CD14-positive monocyte (primary cell): ENCODE measurements around the gene NKX6-2. TPM values are rescaled to one million over a fixed set of nuclear protein-coding genes. Genes with fewer than 3 reads are reported as not detected.

Experiments
- DNase-seq, 3 donors: peaks; one replicate each; pipeline ENCODE4 v3.0.0-alpha.2; 2011 to 2022
- H2AFZ ChIP-seq: 2 replicates; pipeline ENCODE4 v1.6.0; 2012; ENCODE audit warnings: mild to moderate bottlenecking, low read depth, low read length, inconsistent platforms; ENCODE audit not compliant: insufficient read depth, poor library complexity, severe bottlenecking
- H3K27ac ChIP-seq, 2 donors: 1 replicate in 1 of 2; 2 replicates in 1 of 2; pipeline ENCODE4 v1.5.1; 2012 to 2013; ENCODE audit warnings: low read length in 2 of 2, control low read depth in 1 of 2, inconsistent platforms in 1 of 2, low read depth in 1 of 2, mild to moderate bottlenecking in 1 of 2
- H3K27me3 ChIP-seq, 2 donors: one replicate each; pipeline versions ENCODE4 v1.6.0 to v1.6.1; 2011 to 2013; ENCODE audit warnings: low read length in 2 of 2; ENCODE audit not compliant: control insufficient read depth in 2 of 2, insufficient read depth in 2 of 2
- H3K36me3 ChIP-seq, 2 donors: replicated peaks in 1 of 2; 1 replicate in 1 of 2; 2 replicates in 1 of 2; pipeline versions ENCODE4 v1.5.1 to v1.6.1; 2012 to 2013; ENCODE audit warnings: low read length in 2 of 2, control low read depth in 1 of 2, inconsistent platforms in 1 of 2, mild to moderate bottlenecking in 1 of 2; ENCODE audit not compliant: insufficient read depth in 2 of 2, control insufficient read depth in 1 of 2
- H3K4me1 ChIP-seq, 2 donors: 1 replicate in 1 of 2; 2 replicates in 1 of 2; pipeline versions ENCODE4 v1.5.1 to v1.6.1; 2012 to 2013; ENCODE audit warnings: low read length in 2 of 2, control low read depth in 1 of 2, inconsistent platforms in 1 of 2, mild to moderate bottlenecking in 1 of 2, moderate library complexity in 1 of 2; ENCODE audit not compliant: insufficient read depth in 2 of 2, control insufficient read depth in 1 of 2
- H3K4me2 ChIP-seq: replicated peaks from 2 replicates; pipeline ENCODE3; 2012; ENCODE audit warnings: low read length, moderate library complexity, mild to moderate bottlenecking; ENCODE audit not compliant: poor library complexity, severe bottlenecking; ENCODE audit errors: extremely low read depth
- H3K4me3 ChIP-seq, 3 experiments: fragments of 200-600 bp in 1 of 3; sonication (generic) in 1 of 3; replicated peaks in 1 of 3; 1 replicate in 2 of 3; 2 replicates in 1 of 3; pipeline ENCODE4 v1.5.1; 2011 to 2013; ENCODE audit warnings: low read length in 3 of 3, mild to moderate bottlenecking in 3 of 3, control low read depth in 2 of 3, low read depth in 2 of 3, inconsistent platforms in 1 of 3, moderate library complexity in 1 of 3
- H3K79me2 ChIP-seq: 2 replicates; pipeline ENCODE4 v1.6.0; 2012; ENCODE audit warnings: mild to moderate bottlenecking, control low read depth, inconsistent platforms, low read length, moderate library complexity; ENCODE audit not compliant: insufficient read depth
- H3K9ac ChIP-seq: 2 replicates; pipeline ENCODE4 v1.6.0; 2017; ENCODE audit warnings: low read length, mild to moderate bottlenecking; ENCODE audit not compliant: insufficient read depth, poor library complexity, severe bottlenecking
- H3K9me3 ChIP-seq, 2 donors: replicated peaks in 1 of 2; 1 replicate in 1 of 2; 2 replicates in 1 of 2; pipeline versions ENCODE4 v1.5.1 to v1.6.1; 2012 to 2013; ENCODE audit warnings: low read length in 2 of 2, control low read depth in 1 of 2; ENCODE audit not compliant: control insufficient read depth in 1 of 2, insufficient read depth in 1 of 2
- H4K20me1 ChIP-seq: 2 replicates; pipeline ENCODE4 v1.6.0; 2012; ENCODE audit warnings: mild to moderate bottlenecking, low read length, control low read depth, moderate library complexity; ENCODE audit not compliant: insufficient read depth
- H3K27ac Mint-ChIP-seq, 7 donors: one replicate each; pipeline ENCODE4 v1.8.0; 2020; ENCODE audit warnings: mild to moderate bottlenecking in 7 of 7, mixed read lengths in 7 of 7, moderate library complexity in 6 of 7, inconsistent platforms in 2 of 7
- H3K27me3 Mint-ChIP-seq, 3 donors: one replicate each; pipeline ENCODE4 v1.8.0; 2021 to 2022; ENCODE audit warnings: low read depth in 3 of 3, mild to moderate bottlenecking in 3 of 3, mixed read lengths in 3 of 3, moderate library complexity in 3 of 3, inconsistent platforms in 1 of 3
- H3K36me3 Mint-ChIP-seq, 2 donors: one replicate each; pipeline ENCODE4 v1.8.0; 2020; ENCODE audit warnings: mixed read lengths in 2 of 2, inconsistent platforms in 1 of 2, mild to moderate bottlenecking in 1 of 2
- H3K4me1 Mint-ChIP-seq: one replicate; pipeline ENCODE4 v1.8.0; 2020; ENCODE audit warnings: mild to moderate bottlenecking, mixed read lengths
- H3K4me3 Mint-ChIP-seq, 2 donors: one replicate each; pipeline ENCODE4 v1.8.0; 2020; ENCODE audit warnings: mild to moderate bottlenecking in 2 of 2, mixed read lengths in 2 of 2, moderate library complexity in 1 of 2
- H3K9me3 Mint-ChIP-seq, 7 donors: one replicate each; pipeline ENCODE4 v1.8.0; 2020 to 2022; ENCODE audit warnings: mixed read lengths in 7 of 7, mild to moderate bottlenecking in 6 of 7, moderate library complexity in 6 of 7, inconsistent platforms in 2 of 7
- CTCF ChIP-seq: fragments of 200-600 bp; IDR thresholded peaks from one replicate; pipeline ENCODE4 v1.8.0; 2022; ENCODE audit warnings: antibody characterized with exemption, mild to moderate bottlenecking
- WGBS: methylation state at CpG from one replicate; pipeline ENCODE4 v1.1.5; 2013; ENCODE audit warnings: missing lambda C conversion rate; ENCODE audit not compliant: insufficient coverage; 5-methylcytosine and 5-hydroxymethylcytosine counted together
- intact Hi-C, 2 donors: fragments of 100-400 bp; cut with micrococcal nuclease; formaldehyde crosslinking; loops; one replicate each; pipeline versions ENCODE4 v1.15.0 to v1.15.1; 2023
- polyA plus RNA-seq, 3 donors: library from polyadenylated mRNA; depleted of rRNA in 1 of 3; unstranded in 2 of 3; stranded (reverse) in 1 of 3; fragments of 300-500 nt in 2 of 3; fragments of >200 nt in 1 of 3; fragmentation: Illumina TruSeq in 2 of 3; gene quantifications; 1 replicate in 2 of 3; 2 replicates in 1 of 3; pipeline ENCODE4 v1.2.3, GENCODE V29; 2012 to 2021

Gene NKX6-2
- polyA plus RNA-seq, 3 donors, result not detected

GRCh38 chr10:132796846-132797245, 10.9 kb upstream of the NKX6-2 start:
- no peaks in the 10 kb centered on the region for H3K79me2 ChIP-seq
- intact Hi-C loops, result no loop called here
- H3K9ac ChIP-seq, result no peak overlapping the region
- H3K9me3 Mint-ChIP-seq, result peaks cover 0 to 7% (median 3%) of the 10 kb centered on the region in 7 donors
- H3K4me1 ChIP-seq, result no peaks in the 10 kb centered on the region
- H3K4me1 Mint-ChIP-seq, result no peaks in the 10 kb centered on the region
- no peaks in the 10 kb centered on the region for H3K9me3 ChIP-seq
- no peak overlapping the region for H3K4me3 ChIP-seq
- WGBS, result 87% methylated on average over 21 of the region's 21 CpGs
- no peak for TF ChIP-seq CTCF
- H3K4me2 ChIP-seq, result no peak overlapping the region
- no peaks in the 10 kb centered on the region for H3K36me3 Mint-ChIP-seq
- H2AFZ ChIP-seq, result no peak overlapping the region
- H3K27ac Mint-ChIP-seq, result no peak overlapping the region
- no peak overlapping the region for H3K4me3 Mint-ChIP-seq
- H3K27ac ChIP-seq, result no peak overlapping the region
- peaks cover 0 to 10% (median 3%) of the 10 kb centered on the region in 3 donors for H3K27me3 Mint-ChIP-seq
- H3K27me3 ChIP-seq, result no peaks in the 10 kb centered on the region
- no peaks in the 10 kb centered on the region for H4K20me1 ChIP-seq
- no peaks in the 10 kb centered on the region for H3K36me3 ChIP-seq
- no peak for DNase-seq

GRCh38 chr10:132793871-132794849, 8.2 kb upstream of the NKX6-2 start:
- Histone ChIP-seq H3K36me3 (no peaks in the 10 kb centered on the region), H3K4me1 (no peaks in the 10 kb centered on the region), H3K4me3 (no peak overlapping the region), H3K4me2 (no peak overlapping the region), H3K79me2 (no peaks in the 10 kb centered on the region), H3K27me3 (peaks cover 0 to 15% of the 10 kb centered on the region in 2 donors), H3K27ac (no peak overlapping the region), H4K20me1 (no peaks in the 10 kb centered on the region), H2AFZ (no peak overlapping the region), H3K9me3 (no peaks in the 10 kb centered on the region), H3K9ac (no peak overlapping the region)
- H3K27ac Mint-ChIP-seq, result no peak overlapping the region
- WGBS, result 81% methylated on average over 52 of the region's 57 CpGs
- H3K9me3 Mint-ChIP-seq, result peaks cover 0 to 7% (median 0%) of the 10 kb centered on the region in 7 donors
- H3K4me3 Mint-ChIP-seq, result no peak overlapping the region
- H3K27me3 Mint-ChIP-seq, result peaks cover 9 to 29% (median 17%) of the 10 kb centered on the region in 3 donors
- DNase-seq, result no peak
- no peaks in the 10 kb centered on the region for H3K4me1 Mint-ChIP-seq
- TF ChIP-seq CTCF, result no peak
- intact Hi-C loops, result no loop called here
- H3K36me3 Mint-ChIP-seq, result no peaks in the 10 kb centered on the region
